Epithelial cell of alveolus of lung (primary cell): Measurements from ENCODE around the gene EVI5L. TPM values are rescaled to one million over a fixed set of nuclear protein-coding genes. Genes with fewer than 3 reads are reported as not detected.

Source experiments
- total RNA-seq: library from RNA; depleted of rRNA; stranded (reverse); fragments of >200 nt; gene quantifications from 2 replicates; pipeline ENCODE4 v1.2.1, GENCODE V29; 2015

Gene EVI5L
- total RNA-seq: 13.8 and 15.0 TPM in 2 replicates

GRCh38 chr19:7829561-7830271 is at the start of gene EVI5L:
EVI5L (plus strand) TSS chr19:7830218; CDS start chr19:7846543, 16,325 bp downstream.

GRCh38 chr19:7874076-7874896 is 44.3 kb downstream of the EVI5L start, which contains the start of gene PRR36:
PRR36 (minus strand) TSS chr19:7874390; CDS start chr19:7873689, 701 bp downstream.

GRCh38 chr19:7888145-7888825 is 58.3 kb downstream of the EVI5L start, which contains the start of gene LRRC8E:
LRRC8E (plus strand) TSS chr19:7888510; CDS start chr19:7895604, 7,094 bp downstream.

DNA sequence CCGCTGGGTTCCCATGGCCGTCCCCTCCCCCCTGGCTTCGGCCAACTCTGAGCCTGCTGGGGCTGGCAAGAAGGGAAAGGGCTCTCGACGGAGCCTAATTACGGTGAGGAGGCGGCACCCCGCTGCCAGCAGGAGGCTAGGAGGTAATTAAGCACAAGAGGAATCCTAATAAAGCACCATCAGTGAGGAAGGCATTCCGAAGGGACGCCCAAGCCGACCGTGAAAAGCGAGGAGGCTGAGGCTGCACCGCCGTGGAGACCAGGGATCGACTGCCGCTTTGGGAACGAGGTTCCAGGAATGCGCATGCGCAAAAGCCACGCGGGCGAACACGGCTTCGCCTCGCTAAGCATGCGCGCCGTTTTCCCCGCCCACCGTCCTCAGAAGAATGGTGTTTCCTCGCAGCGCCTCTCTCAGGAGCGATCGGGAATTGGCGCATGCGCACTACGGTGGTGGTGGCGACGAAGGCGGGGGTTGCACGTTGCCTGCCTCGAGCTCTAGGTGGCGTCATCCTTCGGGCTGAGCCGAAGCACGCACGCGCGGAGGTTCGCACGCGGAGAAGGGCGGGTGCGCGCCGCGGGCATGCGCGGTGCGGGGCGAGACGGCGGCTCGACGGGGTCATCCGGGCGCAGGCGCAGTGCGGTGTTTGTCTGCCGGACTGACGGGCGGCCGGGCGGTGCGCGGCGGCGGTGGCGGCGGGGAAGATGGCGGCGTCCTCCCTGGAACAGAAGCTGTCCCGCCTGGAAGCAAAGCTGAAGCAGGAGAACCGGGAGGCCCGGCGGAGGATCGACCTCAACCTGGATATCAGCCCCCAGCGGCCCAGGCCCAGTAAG is 73.4 kb downstream of the EVI5L start, which contains the start of gene MAP2K7:
TSS of gene MAP2K7 (plus strand) at position 634 of the 830 bp plus-strand sequence. CDS start at position 702, 68 bp downstream.

Other genes with a start within 250 kb of the EVI5L start
- gene CAMSAP3, start 234.4 kb upstream of the EVI5L start, total RNA-seq: 0.65 TPM in 1 of 2 replicates, not detected in the other
- gene XAB2, start 200.7 kb upstream of the EVI5L start, total RNA-seq: 42.0 and 69.7 TPM in 2 replicates
- gene PET100, start 200.4 kb upstream of the EVI5L start, total RNA-seq: 17.3 and 18.4 TPM in 2 replicates
- not detected in 2 replicates for gene PCP2, start 196.5 kb upstream of the EVI5L start, total RNA-seq
- gene STXBP2, start 193.1 kb upstream of the EVI5L start, total RNA-seq: 12.3 and 28.7 TPM in 2 replicates
- not detected in 2 replicates for gene RETN, start 161.2 kb upstream of the EVI5L start, total RNA-seq
- not detected in 2 replicates for gene MCEMP1, start 153.1 kb upstream of the EVI5L start, total RNA-seq
- 112 and 152 TPM in 2 replicates for gene TRAPPC5, start 149.4 kb upstream of the EVI5L start, total RNA-seq
- gene FCER2, start 128.1 kb upstream of the EVI5L start, total RNA-seq: not detected in 2 replicates
- gene CLEC4G, start 98.1 kb upstream of the EVI5L start, total RNA-seq: not detected in 2 replicates
- not detected in 2 replicates for gene CD209, start 82.7 kb upstream of the EVI5L start, total RNA-seq
- gene CLEC4M, start 67.0 kb upstream of the EVI5L start, total RNA-seq: not detected in 2 replicates
- not detected in 2 replicates for gene PRR36, start 44.2 kb downstream of the EVI5L start, total RNA-seq
- 3.5 and 5.7 TPM in 2 replicates for gene LRRC8E, start 58.3 kb downstream of the EVI5L start, total RNA-seq
- gene MAP2K7, start 73.7 kb downstream of the EVI5L start, total RNA-seq: 10.0 and 17.1 TPM in 2 replicates
- gene TGFBR3L, start 84.6 kb downstream of the EVI5L start, total RNA-seq: 6.3 and 8.9 TPM in 2 replicates
- gene SNAPC2, start 90.1 kb downstream of the EVI5L start, total RNA-seq: 46.0 and 47.4 TPM in 2 replicates
- 4.3 and 7.1 TPM in 2 replicates for gene CTXN1, start 95.9 kb downstream of the EVI5L start, total RNA-seq
- gene TIMM44, start 113.4 kb downstream of the EVI5L start, total RNA-seq: 48.3 and 50.6 TPM in 2 replicates
- 51.3 and 54.5 TPM in 2 replicates for gene ELAVL1, start 175.4 kb downstream of the EVI5L start, total RNA-seq
- gene CCL25, start 222.5 kb downstream of the EVI5L start, total RNA-seq: not detected in 2 replicates